Midbrain (tissue), 1 donor: ENCODE data around the gene AXIN1.
"Not testable (repeated sequence)": the region's sequence is repeated elsewhere in the genome, so short reads cannot be mapped to it uniquely, and the experiment has no call there.

Experiments used
- DNase-seq: peaks from one replicate; lab custom pipeline; 2025; lab: John Stamatoyannopoulos, UW

AXIN1 gene

GRCh38 chr16:381789-382717 is 29.5 kb upstream of the AXIN1 start, which contains the start of gene PGAP6:
Gene PGAP6, minus strand, starts transcription at chr16:381978. Its CDS starts 157 bp downstream, at chr16:381821.
- peak; percentile 66 for DNase-seq

- no peak for DNase-seq
Observed at GRCh38 chr16:381012-381788, 28.7 kb upstream of the AXIN1 start.

GRCh38 chr16:380762-381011 is 28.2 kb upstream of the AXIN1 start:
- no peak for DNase-seq

- DNase-seq = no peak
Observed at GRCh38 chr16:379961-380761, 27.6 kb upstream of the AXIN1 start.

GRCh38 chr16:379183-379960 is 26.8 kb upstream of the AXIN1 start:
- DNase-seq = no peak

GRCh38 chr16:378821-379182 is 26.3 kb upstream of the AXIN1 start:
- DNase-seq = no peak

DNA sequence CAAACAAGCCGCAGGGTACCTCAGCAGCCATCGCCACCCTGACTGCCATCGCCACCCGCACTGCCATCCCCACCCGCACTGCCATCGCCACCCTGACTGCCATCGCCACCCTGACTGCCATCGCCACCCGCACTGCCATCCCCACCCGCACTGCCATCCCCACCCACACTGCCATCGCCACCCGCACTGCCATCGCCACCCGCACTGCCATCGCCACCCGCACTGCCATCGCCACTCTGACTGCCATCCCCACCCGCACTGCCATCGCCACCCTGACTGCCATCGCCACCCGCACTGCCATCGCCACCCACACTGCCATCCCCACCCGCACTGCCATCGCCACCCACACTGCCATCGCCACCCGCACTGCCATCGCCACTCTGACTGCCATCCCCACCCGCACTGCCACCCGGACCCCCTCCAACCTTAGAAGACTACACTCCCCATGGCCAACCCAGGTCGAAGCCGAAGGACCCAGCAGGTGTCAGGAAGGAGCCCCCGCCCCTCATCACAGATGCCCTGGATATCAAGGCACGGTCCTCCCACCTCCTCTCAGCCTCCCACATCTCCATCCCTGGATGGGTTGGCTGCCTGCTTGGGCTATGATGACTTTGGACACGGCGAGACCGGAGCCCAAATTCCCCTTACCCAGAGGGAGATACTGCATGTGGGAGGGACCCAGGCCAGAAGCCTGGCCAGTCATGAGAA is 25.7 kb upstream of the AXIN1 start:
- not testable (repeated sequence) for DNase-seq

DNA sequence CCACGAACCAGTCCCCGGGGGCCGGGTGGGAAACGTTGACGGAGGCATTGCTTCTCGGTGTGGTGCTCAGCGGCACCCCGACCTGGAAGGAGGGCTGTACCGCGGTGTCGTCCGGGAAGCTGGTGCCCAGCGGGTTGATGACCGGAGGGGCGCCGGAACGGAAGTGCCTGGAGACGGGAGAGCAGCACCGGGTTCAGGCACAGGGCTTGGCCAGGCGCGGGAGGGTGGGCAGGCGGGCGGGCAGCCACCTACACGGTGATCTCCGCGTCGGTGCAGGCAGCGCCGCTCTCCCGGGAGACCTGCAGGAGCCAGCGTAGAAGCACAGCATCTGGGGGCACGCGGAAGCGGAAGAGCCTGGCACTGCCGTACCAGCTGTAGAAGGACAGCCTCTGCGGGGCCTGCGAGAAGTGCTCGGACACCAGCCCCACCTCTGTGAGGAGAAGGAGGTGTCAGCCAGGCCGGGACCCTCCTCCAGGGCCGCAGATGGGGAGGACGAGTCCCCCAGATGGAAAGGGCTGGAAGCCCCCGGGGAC is 25.0 kb upstream of the AXIN1 start:
- DNase-seq = no peak

GRCh38 chr16:376817-377418 is 24.4 kb upstream of the AXIN1 start:
- no peak for DNase-seq

GRCh38 chr16:375927-376816 is 23.6 kb upstream of the AXIN1 start:
- DNase-seq = no peak

DNA sequence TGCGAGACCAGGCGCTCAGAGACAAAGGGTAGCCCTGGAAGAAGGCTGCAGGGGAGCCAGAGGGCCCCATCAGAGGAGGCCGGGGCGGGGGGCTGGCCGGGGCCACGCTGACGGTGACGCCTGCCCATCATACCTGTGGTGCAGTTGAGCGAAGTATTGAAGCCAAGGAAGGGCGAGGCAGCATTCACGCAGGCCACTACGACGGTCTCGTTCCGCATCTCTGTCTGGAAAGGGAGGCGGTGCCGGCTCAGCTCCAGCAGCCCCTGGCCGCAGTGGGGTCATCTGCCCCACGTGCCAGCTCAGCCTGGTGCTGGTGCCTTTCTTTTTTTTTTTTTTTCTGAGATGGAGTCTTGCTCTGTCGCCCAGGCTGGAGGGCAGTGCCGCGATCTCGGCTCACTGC is 22.7 kb upstream of the AXIN1 start:
- DNase-seq = no peak

- DNase-seq = no peak
Observed at GRCh38 chr16:374616-374926, 22.0 kb upstream of the AXIN1 start.

DNA sequence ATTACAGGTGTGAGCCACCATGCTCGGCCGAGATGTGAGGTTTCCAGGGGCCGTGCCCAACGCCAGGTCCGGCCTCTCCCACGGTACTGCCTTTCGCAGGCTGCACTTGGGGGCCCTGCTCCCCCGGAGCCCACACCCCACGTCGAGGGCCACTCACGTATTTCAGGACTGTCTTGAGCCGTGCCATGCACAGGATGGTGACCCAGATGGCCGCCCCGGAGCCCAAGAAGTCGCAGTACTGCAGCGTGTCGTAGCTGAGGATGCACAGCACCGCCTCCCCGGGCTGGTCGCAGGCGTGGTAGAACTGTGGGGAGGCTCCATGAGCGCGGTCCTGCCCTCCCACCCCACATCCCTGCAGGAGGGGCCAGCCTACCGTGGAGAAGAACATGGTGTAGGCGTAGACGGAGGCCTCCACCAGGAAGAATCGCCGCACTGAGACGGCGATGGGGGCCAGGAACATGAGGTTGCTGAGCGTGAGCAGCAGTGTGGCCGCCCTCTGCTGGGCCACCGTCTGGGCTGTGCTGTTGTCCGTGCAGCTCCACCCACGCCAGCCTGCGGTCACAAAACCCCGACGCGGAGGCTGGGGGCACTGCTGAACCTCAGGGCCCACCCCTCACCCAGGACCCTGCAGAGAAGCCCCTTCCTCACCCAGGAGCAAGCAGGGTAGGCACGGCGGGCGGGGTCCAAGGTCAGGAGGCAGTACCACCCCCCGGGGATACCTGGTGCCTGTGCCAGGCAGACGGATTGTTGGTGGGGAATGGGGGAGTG is 21.5 kb upstream of the AXIN1 start:
- no peak for DNase-seq

DNA sequence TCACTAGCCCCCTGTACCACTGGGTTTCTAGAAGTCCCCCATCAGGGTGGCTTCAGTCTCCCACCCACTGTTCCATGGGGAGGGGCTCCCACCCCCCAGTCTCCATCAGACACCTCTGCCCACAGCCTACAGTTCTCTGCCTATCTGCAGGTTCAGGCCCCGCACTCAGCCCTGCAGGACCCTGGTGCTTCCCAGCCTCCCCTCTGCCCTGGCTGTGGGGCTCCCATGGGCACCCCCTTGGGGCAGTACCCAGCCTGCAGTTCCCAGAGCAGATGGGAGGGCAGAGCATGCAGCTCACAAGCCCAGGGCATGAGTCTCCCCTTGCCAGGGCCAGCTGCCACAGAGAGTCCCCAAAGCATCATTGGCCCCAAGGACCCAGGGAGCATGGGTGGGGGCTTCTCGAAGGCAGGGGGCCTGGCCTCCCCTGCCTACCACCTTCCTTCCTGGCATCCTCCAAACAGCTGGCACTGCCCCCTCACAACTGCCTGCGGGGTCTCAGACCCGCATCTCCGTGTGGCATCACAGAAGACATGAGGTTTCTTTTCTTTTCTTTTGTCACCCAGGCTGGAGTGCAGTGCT is 20.6 kb upstream of the AXIN1 start:
- DNase-seq = no peak

DNA sequence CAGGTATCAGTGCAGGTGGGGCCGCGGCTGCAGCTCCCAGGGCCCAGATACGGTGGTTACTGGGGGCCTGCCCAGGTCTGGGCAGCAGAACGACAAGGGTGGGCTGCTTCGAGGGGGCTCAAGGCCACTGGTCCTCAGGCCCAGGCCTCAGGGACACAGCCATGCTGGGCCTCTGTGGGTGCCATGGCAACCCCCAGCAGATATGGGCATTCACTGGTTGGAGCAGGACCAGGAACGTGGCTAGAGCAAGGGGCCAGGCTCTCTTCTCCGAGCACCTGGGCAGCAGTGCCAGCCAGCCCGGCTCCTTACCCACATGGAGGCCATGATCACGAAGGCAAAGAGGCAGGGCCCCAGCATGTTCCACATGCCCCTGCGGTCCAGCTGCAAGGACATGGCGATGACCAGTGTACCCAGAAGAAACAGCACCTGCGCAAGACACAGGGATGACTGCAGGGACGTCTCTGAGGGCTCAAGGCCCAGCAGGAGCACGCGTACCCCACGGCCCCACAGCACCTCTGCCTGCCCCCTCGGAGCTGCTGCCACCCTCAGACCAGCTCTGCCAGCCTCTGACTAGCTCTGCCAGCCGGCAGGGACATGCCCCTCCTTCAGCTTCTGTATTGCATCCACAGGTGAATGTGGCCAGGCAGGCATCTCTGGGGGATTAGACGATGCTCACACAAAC is 19.9 kb upstream of the AXIN1 start:
- no peak for DNase-seq

GRCh38 chr16:371515-372301 is 19.2 kb upstream of the AXIN1 start:
- no peak for DNase-seq

- DNase-seq = no peak
Observed at GRCh38 chr16:370979-371514, 18.5 kb upstream of the AXIN1 start.
